Measurements from ENCODE around the gene PPTC7. TPM values are rescaled to one million over a fixed set of nuclear protein-coding genes. Genes with fewer than 3 reads are reported as not detected.

Gene PPTC7
- total and polyA plus RNA-seq, 2 of the 13 experiments (the other 11 are each of a cell fraction or from before 2014, with no cell fraction given), result 4.8 to 12.3 TPM

- TF ChIP-seq NFAT5 (CRISPR knock-in tag; IDR thresholded peaks at IDR 0.05), result no peak
- TF ChIP-seq ZNF562 (CRISPR knock-in tag; IDR thresholded peaks at IDR 0.05; ENCODE audit: borderline replicate concordance), result no peak
- peak in 1 of 2 experiments; percentile 51; a peak in 1 of 4 replicates for TF ChIP-seq REST (IDR thresholded peaks at IDR 0.05; ENCODE audit: borderline replicate concordance in 1 of 2, low read depth in 1 of 2, low read length in 2 of 2)
- no peak for TF ChIP-seq SRY (CRISPR knock-in tag; IDR thresholded peaks at IDR 0.05)
- TF ChIP-seq SNAI1 (CRISPR knock-in tag; IDR thresholded peaks at IDR 0.05; ENCODE audit: borderline replicate concordance), result no peak
- TF ChIP-seq AKNA (CRISPR knock-in tag; IDR thresholded peaks at IDR 0.05; ENCODE audit: borderline replicate concordance), result no peak
- TF ChIP-seq RERE (CRISPR knock-in tag; IDR thresholded peaks at IDR 0.05; ENCODE audit: low read depth), result peak; percentile 59; the same call in 1 of the 2 replicates
Observed at GRCh38 chr12:110591451-110592051, 8.4 kb upstream of the PPTC7 start (continued).
